ENCODE measurements around the gene DCAF5.

DCAF5 gene

DNA sequence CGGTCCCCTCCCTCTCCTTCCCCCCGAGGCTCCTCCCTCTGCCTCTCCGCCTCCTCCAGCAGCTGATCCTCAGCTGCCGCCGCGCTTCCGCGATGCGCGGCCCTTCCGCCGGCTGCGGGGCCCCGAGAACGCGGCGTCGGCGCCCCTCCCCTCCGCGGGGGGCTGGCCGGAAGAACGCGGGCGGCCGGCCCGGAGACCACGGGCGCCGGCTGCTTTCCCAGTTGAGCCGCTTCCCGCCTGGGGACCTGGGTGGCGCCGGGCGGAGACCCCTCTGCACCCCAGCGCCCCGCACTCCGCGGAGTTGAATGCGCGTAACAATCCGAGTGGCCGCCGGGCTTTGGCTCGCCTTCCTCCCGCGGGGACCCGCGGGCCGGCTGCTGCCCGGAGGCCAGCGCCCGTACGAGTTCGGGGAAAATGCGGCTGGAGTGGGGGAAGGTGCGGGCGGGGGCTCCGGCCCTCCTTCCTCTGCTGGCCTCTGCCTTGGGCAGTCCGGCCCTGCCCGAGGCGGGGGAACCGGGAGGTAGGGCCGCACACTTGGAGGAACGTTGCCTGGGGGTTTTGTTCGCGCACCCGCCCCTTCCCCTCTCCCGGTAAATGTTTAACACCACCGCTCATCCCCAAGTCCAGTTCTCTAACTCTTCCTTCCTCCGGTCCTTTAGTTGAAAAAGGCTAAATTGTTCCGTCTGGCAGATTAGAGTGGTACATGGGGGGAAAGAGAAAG lies 393 bp upstream of the DCAF5 start:
- H3K4me3 Mint-ChIP-seq = peak overlapping the region; percentile 98
- H3K27me3 Mint-ChIP-seq = no peaks in the 10 kb centered on the region
- peaks cover 18% of the 10 kb centered on the region for H3K36me3 Mint-ChIP-seq
- peak; percentile 96 for ATAC-seq
- H3K27ac Mint-ChIP-seq = peak overlapping the region; percentile 98
- H3K4me1 Mint-ChIP-seq = peaks cover 36% of the 10 kb centered on the region
- no peaks in the 10 kb centered on the region for H3K9me3 Mint-ChIP-seq

GRCh38 chr14:69152181-69152901 lies 578 bp downstream of the DCAF5 start:
- ATAC-seq = peak; percentile 44
- Mint-ChIP-seq H3K4me1 (peaks cover 43% of the 10 kb centered on the region), H3K27me3 (no peaks in the 10 kb centered on the region), H3K4me3 (peak overlapping the region; percentile 98), H3K9me3 (no peaks in the 10 kb centered on the region), H3K36me3 (peaks cover 24% of the 10 kb centered on the region), H3K27ac (peak overlapping the region; percentile 98)

GRCh38 chr14:69151458-69152180 lies 1.3 kb downstream of the DCAF5 start:
- H3K9me3 Mint-ChIP-seq = no peaks in the 10 kb centered on the region
- ATAC-seq = peak; percentile 77
- H3K4me1 Mint-ChIP-seq = peaks cover 51% of the 10 kb centered on the region
- H3K4me3 Mint-ChIP-seq = peak overlapping the region; percentile 98
- H3K27ac Mint-ChIP-seq = peak overlapping the region; percentile 98
- H3K27me3 Mint-ChIP-seq = no peaks in the 10 kb centered on the region
- H3K36me3 Mint-ChIP-seq = peaks cover 24% of the 10 kb centered on the region

- Mint-ChIP-seq H3K27me3 (no peaks in the 10 kb centered on the region), H3K4me1 (peaks cover 58% of the 10 kb centered on the region), H3K27ac (peak overlapping the region; percentile 36), H3K36me3 (peaks cover 24% of the 10 kb centered on the region), H3K9me3 (no peaks in the 10 kb centered on the region), H3K4me3 (peak overlapping the region; percentile 30)
- no peak for ATAC-seq
Observed at GRCh38 chr14:69149461-69150244, 3.3 kb downstream of the DCAF5 start.

- H3K4me3 Mint-ChIP-seq = no peak overlapping the region
- no peaks in the 10 kb centered on the region for H3K9me3 Mint-ChIP-seq
- H3K27me3 Mint-ChIP-seq = no peaks in the 10 kb centered on the region
- H3K36me3 Mint-ChIP-seq = peaks cover 22% of the 10 kb centered on the region
- ATAC-seq = no peak
- H3K27ac Mint-ChIP-seq = no peak overlapping the region
- peaks cover 54% of the 10 kb centered on the region for H3K4me1 Mint-ChIP-seq
Observed at GRCh38 chr14:69142101-69142500, 10.8 kb downstream of the DCAF5 start.

DNA sequence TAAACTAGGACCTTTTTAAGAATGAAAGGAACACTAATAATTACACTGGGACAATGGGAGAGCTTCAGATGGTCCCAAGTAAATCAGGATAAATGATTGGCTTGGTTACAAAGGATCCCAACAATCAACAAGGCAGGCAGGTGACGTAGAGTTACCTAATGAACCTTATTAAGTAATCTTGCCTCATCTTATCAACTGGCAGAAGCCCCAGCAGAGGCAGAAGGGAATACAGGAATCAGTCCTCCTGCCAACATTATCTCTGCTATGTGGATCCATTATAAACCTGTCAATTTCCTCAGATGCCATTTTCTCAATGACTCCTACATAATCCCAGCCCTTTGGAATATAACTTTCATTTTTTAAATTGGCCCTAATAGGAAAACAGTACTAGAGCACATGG lies 11.4 kb downstream of the DCAF5 start:
- Mint-ChIP-seq H3K27ac (no peak overlapping the region), H3K4me1 (peaks cover 49% of the 10 kb centered on the region)
- ATAC-seq = no peak

DNA sequence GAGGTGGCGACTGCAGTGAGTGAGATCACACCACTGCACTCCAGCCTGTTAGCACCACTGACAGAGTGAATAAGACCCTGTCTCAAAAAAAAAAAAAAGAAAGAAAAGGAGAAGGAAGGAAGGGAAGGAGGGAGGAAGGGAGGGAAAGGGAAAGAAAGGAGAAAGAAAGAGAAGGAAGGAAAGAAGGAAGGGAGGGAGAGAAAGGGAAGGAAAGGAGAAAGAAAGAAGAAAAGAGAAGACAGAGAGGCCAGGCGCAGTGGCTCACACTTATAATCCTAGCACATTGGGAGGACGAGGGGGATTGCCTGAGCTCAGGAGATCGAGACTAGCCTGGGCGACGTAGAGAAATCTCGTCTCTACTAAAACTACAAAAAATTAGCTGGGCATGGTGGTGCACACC lies 13.2 kb downstream of the DCAF5 start:
- no peaks in the 10 kb centered on the region for H3K9me3 Mint-ChIP-seq
- no peak for ATAC-seq
- no peaks in the 10 kb centered on the region for H3K27me3 Mint-ChIP-seq
- H3K4me3 Mint-ChIP-seq = no peak overlapping the region
- H3K36me3 Mint-ChIP-seq = peaks cover 22% of the 10 kb centered on the region
- no peak overlapping the region for H3K27ac Mint-ChIP-seq
- peaks cover 43% of the 10 kb centered on the region for H3K4me1 Mint-ChIP-seq

More for the DNA sequence above, 11.4 kb downstream of the DCAF5 start:
- Mint-ChIP-seq H3K4me3 (no peak overlapping the region), H3K27me3 (no peaks in the 10 kb centered on the region), H3K36me3 (peaks cover 22% of the 10 kb centered on the region), H3K9me3 (no peaks in the 10 kb centered on the region)

GRCh38 chr14:69137843-69138535 lies 14.9 kb downstream of the DCAF5 start:
- Mint-ChIP-seq H3K4me3 (no peak overlapping the region), H3K27ac (no peak overlapping the region), H3K9me3 (no peaks in the 10 kb centered on the region), H3K4me1 (peaks cover 51% of the 10 kb centered on the region), H3K36me3 (peaks cover 22% of the 10 kb centered on the region), H3K27me3 (no peaks in the 10 kb centered on the region)
- ATAC-seq = no peak

GRCh38 chr14:69137416-69137815 lies 15.5 kb downstream of the DCAF5 start:
- Mint-ChIP-seq H3K27me3 (no peaks in the 10 kb centered on the region), H3K36me3 (peaks cover 22% of the 10 kb centered on the region), H3K4me3 (no peak overlapping the region), H3K4me1 (peaks cover 50% of the 10 kb centered on the region), H3K27ac (no peak overlapping the region), H3K9me3 (no peaks in the 10 kb centered on the region)
- no peak for ATAC-seq

GRCh38 chr14:69135133-69135532 lies 17.8 kb downstream of the DCAF5 start:
- no peak for ATAC-seq
- H3K27me3 Mint-ChIP-seq = no peaks in the 10 kb centered on the region
- no peak overlapping the region for H3K27ac Mint-ChIP-seq
- H3K9me3 Mint-ChIP-seq = no peaks in the 10 kb centered on the region
- no peak overlapping the region for H3K4me3 Mint-ChIP-seq
- peaks cover 19% of the 10 kb centered on the region for H3K36me3 Mint-ChIP-seq
- H3K4me1 Mint-ChIP-seq = peaks cover 65% of the 10 kb centered on the region

DNA sequence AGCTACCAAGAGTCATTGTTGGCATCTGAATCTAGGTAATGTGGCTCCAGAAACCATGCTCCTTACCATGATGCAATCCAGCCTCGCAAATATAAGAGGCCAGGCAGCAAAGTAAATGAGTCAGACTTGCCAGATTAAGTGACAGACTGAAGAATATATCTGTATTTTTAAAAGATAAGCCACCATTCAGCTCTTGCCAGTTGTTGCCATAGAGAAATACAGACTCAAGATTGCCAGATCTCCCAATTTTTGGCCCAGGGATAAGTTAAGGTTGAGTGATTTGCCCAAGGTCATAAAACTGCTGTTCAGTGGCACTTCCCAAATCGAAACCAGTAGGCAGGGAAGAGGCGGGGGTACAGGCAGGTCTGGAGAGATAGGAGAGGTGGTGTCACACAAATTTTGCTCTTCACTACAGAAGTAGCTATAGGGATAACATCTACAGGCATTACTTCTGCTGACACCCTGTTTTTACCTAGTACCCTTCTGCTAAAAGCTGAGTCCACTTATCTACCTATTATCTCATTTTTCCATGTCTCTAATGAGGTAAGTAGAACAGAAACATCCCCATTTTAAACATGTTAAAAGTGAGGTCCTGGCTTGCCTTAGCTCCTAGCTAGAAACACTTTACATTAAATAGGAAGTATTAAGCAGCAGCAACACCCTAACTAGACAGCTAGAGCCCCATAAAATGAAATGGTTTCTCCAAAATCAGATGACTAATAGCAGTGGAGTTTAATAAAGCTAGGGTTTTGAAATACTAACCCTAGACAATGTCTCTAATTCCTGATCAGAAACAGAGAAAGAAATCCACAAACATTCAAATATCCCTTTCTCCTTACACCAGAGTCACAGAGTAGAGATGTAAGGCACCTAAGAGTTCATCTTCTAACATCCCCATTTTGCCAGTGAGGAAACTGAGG lies 19.5 kb downstream of the DCAF5 start:
- Mint-ChIP-seq H3K27ac (no peak overlapping the region), H3K4me1 (peaks cover 64% of the 10 kb centered on the region), H3K4me3 (no peak overlapping the region), H3K36me3 (peaks cover 4% of the 10 kb centered on the region), H3K27me3 (no peaks in the 10 kb centered on the region), H3K9me3 (no peaks in the 10 kb centered on the region)
- ATAC-seq = no peak

- H3K27ac Mint-ChIP-seq = peak overlapping the region; percentile 41
- no peaks in the 10 kb centered on the region for H3K9me3 Mint-ChIP-seq
- H3K27me3 Mint-ChIP-seq = no peaks in the 10 kb centered on the region
- no peak overlapping the region for H3K4me3 Mint-ChIP-seq
- H3K4me1 Mint-ChIP-seq = peaks cover 58% of the 10 kb centered on the region
- H3K36me3 Mint-ChIP-seq = peaks cover 4% of the 10 kb centered on the region
- no peak for ATAC-seq
Observed at GRCh38 chr14:69132513-69133181, 20.3 kb downstream of the DCAF5 start.

GRCh38 chr14:69131176-69131575 lies 21.7 kb downstream of the DCAF5 start:
- Mint-ChIP-seq H3K27me3 (no peaks in the 10 kb centered on the region), H3K36me3 (no peaks in the 10 kb centered on the region), H3K9me3 (no peaks in the 10 kb centered on the region), H3K4me3 (no peak overlapping the region), H3K4me1 (peaks cover 58% of the 10 kb centered on the region), H3K27ac (no peak overlapping the region)
- no peak for ATAC-seq
